GM12878 (cell line): ENCODE results near the gene ATXN1. TPM values are rescaled to one million over a fixed set of nuclear protein-coding genes. Genes with fewer than 3 reads are reported as not detected.

Experiments used
- ASH2L ChIP-seq: fragments of 300-600, 200-600 bp; sonication (generic); IDR thresholded peaks from 2 replicates; pipeline ENCODE4 v1.6.1; 2017; ENCODE audit warnings: low read depth, mild to moderate bottlenecking, borderline replicate concordance
- BCL11A ChIP-seq: IDR thresholded peaks from 2 replicates; pipeline ENCODE4 v1.6.1; 2011; ENCODE audit warnings: low read depth, low read length
- BMI1 ChIP-seq: fragments of 450-650 bp; IDR thresholded peaks from 2 replicates; pipeline ENCODE4 v1.6.1; 2016; ENCODE audit warnings: mild to moderate bottlenecking, moderate library complexity, borderline replicate concordance
- CHD4 ChIP-seq: fragments of 200-600 bp; sonication (generic); IDR thresholded peaks from 2 replicates; pipeline ENCODE4 v1.6.1; 2016; ENCODE audit warnings: mild to moderate bottlenecking
- EP300 ChIP-seq, 2 experiments: fragments of 150-350 bp in 1 of 2; IDR thresholded peaks; 2 replicates each; pipeline ENCODE4 v1.6.1; 2011 to 2012; ENCODE audit warnings: low read depth in 2 of 2, low read length in 2 of 2, borderline replicate concordance in 1 of 2, improper control_type of control experiment in 1 of 2, inconsistent platforms in 1 of 2; ENCODE audit not compliant: control insufficient read depth in 1 of 2
- EZH2 ChIP-seq: IDR thresholded peaks from 2 replicates; pipeline ENCODE4 v1.6.1; 2012; ENCODE audit warnings: low read depth, mild to moderate bottlenecking, control low read depth, inconsistent platforms, low read length, borderline replicate concordance; ENCODE audit not compliant: control insufficient read depth
- GABPA ChIP-seq: IDR thresholded peaks from 2 replicates; pipeline ENCODE4 v1.6.1; 2014; ENCODE audit warnings: antibody characterized with exemption, low read depth, mild to moderate bottlenecking, inconsistent platforms
- IKZF2 ChIP-seq, 2 experiments: fragments of 450-650 bp; IDR thresholded peaks; 2 replicates each; pipeline ENCODE4 v1.6.1; 2017; ENCODE audit warnings: mild to moderate bottlenecking in 2 of 2, moderate library complexity in 2 of 2
- REST ChIP-seq: IDR thresholded peaks from 2 replicates; pipeline ENCODE4 v1.6.1; 2012; ENCODE audit warnings: mild to moderate bottlenecking, low read depth, low read length
- SIX5 ChIP-seq: IDR thresholded peaks from 2 replicates; pipeline ENCODE4 v1.6.1; 2011; ENCODE audit warnings: mild to moderate bottlenecking, low read depth, low read length, moderate library complexity; ENCODE audit not compliant: severe bottlenecking
- SMARCA5 ChIP-seq: fragments of 450-650 bp; IDR thresholded peaks from 2 replicates; pipeline ENCODE4 v1.6.1; 2017; ENCODE audit warnings: mild to moderate bottlenecking
- USF1 ChIP-seq: IDR thresholded peaks from 2 replicates; pipeline ENCODE4 v1.6.1; 2011; ENCODE audit warnings: borderline replicate concordance, low read depth, mild to moderate bottlenecking, moderate library complexity, mixed read lengths, low read length; ENCODE audit not compliant: insufficient read depth; ENCODE audit errors: extremely low read length
- ZNF24 ChIP-seq: fragments of 450-650 bp; IDR thresholded peaks from 2 replicates; pipeline ENCODE4 v1.6.1; 2017; ENCODE audit warnings: antibody characterized with exemption, mild to moderate bottlenecking
- polyA plus RNA-seq, 11 experiments: library from polyadenylated mRNA; depleted of rRNA in 4 of 11; unstranded in 6 of 11; stranded (reverse) in 5 of 11; fragments of >200 nt; fragmentation: Nextera tagmentation in 4 of 11; fragmentation: Illumina TruSeq in 1 of 11; extraction: Ambion mirVana in 4 of 11; extraction: Trizol in 1 of 11; gene quantifications; 1 replicate in 1 of 11; 2 replicates in 10 of 11; pipeline versions ENCODE4 v1.2.1 to v1.2.3, GENCODE V29; 2011 to 2016; ENCODE audit warnings: inconsistent platforms in 2 of 11, missing spikeins in 2 of 11, low read depth in 1 of 11
- total RNA-seq, 4 experiments: library from RNA; depleted of rRNA in 3 of 4; stranded (reverse); fragments of >200 nt in 3 of 4; fragmentation: Illumina TruSeq in 1 of 4; extraction: Trizol in 1 of 4; gene quantifications; 2 replicates each; pipeline versions ENCODE4 v1.2.1 to v1.2.3, GENCODE V29; 2013 to 2021
- TF ChIP-seq, protein P1 (sequence below): fragments of 450-650 bp; IDR thresholded peaks from 2 replicates; pipeline ENCODE4 v1.6.1; 2017; ENCODE audit warnings: antibody characterized with exemption, mild to moderate bottlenecking, moderate library complexity

ATXN1 gene
- total and polyA plus RNA-seq, 10 of the 15 experiments (the other 5 are each of a cell fraction or from before 2014, with no cell fraction given) = 12.2 to 51.2 (median 20.5) TPM

- TF ChIP-seq GABPA = no peak
- no peak; the same call in 1 of the 2 replicates for TF ChIP-seq BMI1
- TF ChIP-seq ASH2L = no peak
- no peak for TF ChIP-seq EZH2
- no peak; a peak in 1 of 4 replicates for TF ChIP-seq IKZF2 (IDR thresholded peaks at IDR 0.05)
- no peak for TF ChIP-seq SIX5
- TF ChIP-seq, protein P1, sequence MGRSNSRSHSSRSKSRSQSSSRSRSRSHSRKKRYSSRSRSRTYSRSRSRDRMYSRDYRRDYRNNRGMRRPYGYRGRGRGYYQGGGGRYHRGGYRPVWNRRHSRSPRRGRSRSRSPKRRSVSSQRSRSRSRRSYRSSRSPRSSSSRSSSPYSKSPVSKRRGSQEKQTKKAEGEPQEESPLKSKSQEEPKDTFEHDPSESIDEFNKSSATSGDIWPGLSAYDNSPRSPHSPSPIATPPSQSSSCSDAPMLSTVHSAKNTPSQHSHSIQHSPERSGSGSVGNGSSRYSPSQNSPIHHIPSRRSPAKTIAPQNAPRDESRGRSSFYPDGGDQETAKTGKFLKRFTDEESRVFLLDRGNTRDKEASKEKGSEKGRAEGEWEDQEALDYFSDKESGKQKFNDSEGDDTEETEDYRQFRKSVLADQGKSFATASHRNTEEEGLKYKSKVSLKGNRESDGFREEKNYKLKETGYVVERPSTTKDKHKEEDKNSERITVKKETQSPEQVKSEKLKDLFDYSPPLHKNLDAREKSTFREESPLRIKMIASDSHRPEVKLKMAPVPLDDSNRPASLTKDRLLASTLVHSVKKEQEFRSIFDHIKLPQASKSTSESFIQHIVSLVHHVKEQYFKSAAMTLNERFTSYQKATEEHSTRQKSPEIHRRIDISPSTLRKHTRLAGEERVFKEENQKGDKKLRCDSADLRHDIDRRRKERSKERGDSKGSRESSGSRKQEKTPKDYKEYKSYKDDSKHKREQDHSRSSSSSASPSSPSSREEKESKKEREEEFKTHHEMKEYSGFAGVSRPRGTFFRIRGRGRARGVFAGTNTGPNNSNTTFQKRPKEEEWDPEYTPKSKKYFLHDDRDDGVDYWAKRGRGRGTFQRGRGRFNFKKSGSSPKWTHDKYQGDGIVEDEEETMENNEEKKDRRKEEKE = no peak
- no peak for TF ChIP-seq SMARCA5
- TF ChIP-seq USF1 = no peak
- no peak for TF ChIP-seq CHD4
- TF ChIP-seq BCL11A = 0 out of 2 replicates have a peak, but pooled peaks have one; percentile 44
- TF ChIP-seq EP300 (IDR thresholded peaks at IDR 0.05; ENCODE audit: borderline replicate concordance in 1 of 2, control insufficient read depth in 1 of 2, low read depth in 2 of 2, low read length in 2 of 2) = 0 out of 4 replicates have a peak, but pooled peaks of 1 of the 2 experiments have one; percentile 19
- TF ChIP-seq ZNF24 = no peak
- TF ChIP-seq REST = no peak
These were observed 290.6 kb downstream of the ATXN1 start (continued) for GRCh38 chr6:16470502-16471221.
